HL-60 (cell line): Measurements from ENCODE around the gene MYLIP.

Experiments used
- CTCF ChIP-seq: IDR thresholded peaks from one replicate; pipeline ENCODE4 v1.5.1; 2011; ENCODE audit warnings: low read length, control low read depth, inconsistent platforms; ENCODE audit not compliant: insufficient read depth
- GABPA ChIP-seq: IDR thresholded peaks from 2 replicates; pipeline ENCODE4 v1.6.1; 2012; ENCODE audit warnings: low read depth
- POLR2AphosphoS5 ChIP-seq: IDR thresholded peaks from 2 replicates; pipeline ENCODE4 v1.6.1; 2012; ENCODE audit warnings: low read depth
- REST ChIP-seq: IDR thresholded peaks from 2 replicates; pipeline ENCODE4 v1.6.1; 2012; ENCODE audit warnings: low read depth; ENCODE audit not compliant: insufficient replicate concordance
- SPI1 ChIP-seq: IDR thresholded peaks from 2 replicates; pipeline ENCODE4 v1.6.1; 2012; ENCODE audit warnings: low read depth, mild to moderate bottlenecking, borderline replicate concordance

GRCh38 chr6:16184551-16184950 lies 55.7 kb downstream of the MYLIP start:
- TF ChIP-seq CTCF (no peak), POLR2AphosphoS5 (no peak), REST (no peak), GABPA (no peak), SPI1 (no peak)
